MM.1S (cell line): Measurements from ENCODE around the gene TSPAN10.

Source experiments
- DNase-seq: peaks from one replicate; pipeline ENCODE4 v3.0.0-alpha.2; 2015
- H2AFZ ChIP-seq: fragments of 300-600 bp; sonication (generic); 2 replicates; pipeline ENCODE4 v1.6.0; 2016; ENCODE audit warnings: antibody characterized with exemption, low read length
- H3F3A ChIP-seq: fragments of 300-600 bp; sonication (generic); 2 replicates; pipeline ENCODE4 v1.6.1; 2016; ENCODE audit warnings: mild to moderate bottlenecking, antibody characterized with exemption, low read length, moderate library complexity, mixed read lengths; ENCODE audit not compliant: insufficient read depth
- H3K27ac ChIP-seq: fragments of 300-600 bp; sonication (generic); 2 replicates; pipeline ENCODE4 v1.5.1; 2016; ENCODE audit warnings: mild to moderate bottlenecking, low read length
- H3K27me3 ChIP-seq: fragments of 300-600 bp; sonication (generic); replicated peaks from 2 replicates; pipeline ENCODE4 v1.6.0; 2016; ENCODE audit warnings: low read length; ENCODE audit not compliant: insufficient read depth
- H3K36me3 ChIP-seq: fragments of 300-600 bp; sonication (generic); replicated peaks from 2 replicates; pipeline ENCODE4 v1.6.1; 2016; ENCODE audit warnings: mild to moderate bottlenecking, low read length, mixed read lengths; ENCODE audit not compliant: insufficient read depth
- H3K4me1 ChIP-seq: fragments of 300-600 bp; sonication (generic); 2 replicates; pipeline ENCODE4 v1.6.1; 2016; ENCODE audit warnings: low read length, mixed read lengths
- H3K4me2 ChIP-seq: fragments of 300-600 bp; sonication (generic); 2 replicates; pipeline ENCODE4 v1.6.0; 2016; ENCODE audit warnings: low read depth, low read length
- H3K4me3 ChIP-seq: fragments of 300-600 bp; sonication (generic); 2 replicates; pipeline ENCODE4 v1.5.1; 2016; ENCODE audit warnings: low read length, mixed read lengths
- H3K79me2 ChIP-seq: fragments of 300-600 bp; sonication (generic); 2 replicates; pipeline ENCODE4 v1.6.1; 2016; ENCODE audit warnings: mixed run types, low read length, mixed read lengths
- H3K9ac ChIP-seq: fragments of 300-600 bp; sonication (generic); 2 replicates; pipeline ENCODE4 v1.6.1; 2016; ENCODE audit warnings: low read length, mixed read lengths
- H3K9me2 ChIP-seq: fragments of 300-600 bp; sonication (generic); replicated peaks from 2 replicates; pipeline ENCODE4 v1.6.1; 2016; ENCODE audit warnings: mild to moderate bottlenecking, low read length, mixed read lengths; ENCODE audit not compliant: insufficient read depth
- H3K9me3 ChIP-seq: fragments of 300-600 bp; sonication (generic); replicated peaks from 2 replicates; pipeline ENCODE4 v1.6.1; 2016; ENCODE audit warnings: mild to moderate bottlenecking, low read length, mixed read lengths; ENCODE audit not compliant: insufficient read depth
- H4K20me1 ChIP-seq: fragments of 300-600 bp; sonication (generic); 2 replicates; pipeline ENCODE4 v1.6.1; 2016; ENCODE audit warnings: mild to moderate bottlenecking, low read length, moderate library complexity, mixed read lengths; ENCODE audit not compliant: insufficient read depth
- EZH2 ChIP-seq: fragments of 300-600 bp; sonication (generic); optimal IDR thresholded peaks from 2 replicates; pipeline ENCODE3; 2017; ENCODE audit warnings: low read depth, mild to moderate bottlenecking, antibody characterized with exemption, low read length, mixed read lengths
- EZH2phosphoT487 ChIP-seq: fragments of 300-600 bp; sonication (generic); IDR thresholded peaks from 2 replicates; pipeline ENCODE4 v1.6.1; 2018; ENCODE audit warnings: antibody characterized with exemption, low read length
- TF ChIP-seq, protein P1 (sequence below): fragments of 300-600 bp; sonication (generic); IDR thresholded peaks from 2 replicates; pipeline ENCODE4 v1.5.1; 2016; ENCODE audit warnings: antibody characterized with exemption, low read length, mixed read lengths

The TSPAN10 gene

GRCh38 chr17:81608605-81609004 is 28.4 kb upstream of the TSPAN10 start:
- Histone ChIP-seq H4K20me1 (0 out of 2 replicates have a peak, but pooled peaks cover 4% of the 10 kb centered on the region), H3K4me1 (no peaks in the 10 kb centered on the region), H3K4me3 (no peak overlapping the region), H3K36me3 (peaks cover 45% of the 10 kb centered on the region), H3F3A (no peaks in the 10 kb centered on the region), H3K27ac (no peak overlapping the region), H3K9me2 (no peaks in the 10 kb centered on the region), H3K9ac (no peak overlapping the region), H3K79me2 (peaks cover 74% of the 10 kb centered on the region), H3K9me3 (no peaks in the 10 kb centered on the region), H3K27me3 (no peaks in the 10 kb centered on the region), H3K4me2 (no peak overlapping the region), H2AFZ (no peak overlapping the region)
- DNase-seq = no peak
- no peak for TF ChIP-seq EZH2phosphoT487
- no peak for TF ChIP-seq EZH2
- TF ChIP-seq, protein P1, sequence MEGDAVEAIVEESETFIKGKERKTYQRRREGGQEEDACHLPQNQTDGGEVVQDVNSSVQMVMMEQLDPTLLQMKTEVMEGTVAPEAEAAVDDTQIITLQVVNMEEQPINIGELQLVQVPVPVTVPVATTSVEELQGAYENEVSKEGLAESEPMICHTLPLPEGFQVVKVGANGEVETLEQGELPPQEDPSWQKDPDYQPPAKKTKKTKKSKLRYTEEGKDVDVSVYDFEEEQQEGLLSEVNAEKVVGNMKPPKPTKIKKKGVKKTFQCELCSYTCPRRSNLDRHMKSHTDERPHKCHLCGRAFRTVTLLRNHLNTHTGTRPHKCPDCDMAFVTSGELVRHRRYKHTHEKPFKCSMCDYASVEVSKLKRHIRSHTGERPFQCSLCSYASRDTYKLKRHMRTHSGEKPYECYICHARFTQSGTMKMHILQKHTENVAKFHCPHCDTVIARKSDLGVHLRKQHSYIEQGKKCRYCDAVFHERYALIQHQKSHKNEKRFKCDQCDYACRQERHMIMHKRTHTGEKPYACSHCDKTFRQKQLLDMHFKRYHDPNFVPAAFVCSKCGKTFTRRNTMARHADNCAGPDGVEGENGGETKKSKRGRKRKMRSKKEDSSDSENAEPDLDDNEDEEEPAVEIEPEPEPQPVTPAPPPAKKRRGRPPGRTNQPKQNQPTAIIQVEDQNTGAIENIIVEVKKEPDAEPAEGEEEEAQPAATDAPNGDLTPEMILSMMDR = no peak

DNA sequence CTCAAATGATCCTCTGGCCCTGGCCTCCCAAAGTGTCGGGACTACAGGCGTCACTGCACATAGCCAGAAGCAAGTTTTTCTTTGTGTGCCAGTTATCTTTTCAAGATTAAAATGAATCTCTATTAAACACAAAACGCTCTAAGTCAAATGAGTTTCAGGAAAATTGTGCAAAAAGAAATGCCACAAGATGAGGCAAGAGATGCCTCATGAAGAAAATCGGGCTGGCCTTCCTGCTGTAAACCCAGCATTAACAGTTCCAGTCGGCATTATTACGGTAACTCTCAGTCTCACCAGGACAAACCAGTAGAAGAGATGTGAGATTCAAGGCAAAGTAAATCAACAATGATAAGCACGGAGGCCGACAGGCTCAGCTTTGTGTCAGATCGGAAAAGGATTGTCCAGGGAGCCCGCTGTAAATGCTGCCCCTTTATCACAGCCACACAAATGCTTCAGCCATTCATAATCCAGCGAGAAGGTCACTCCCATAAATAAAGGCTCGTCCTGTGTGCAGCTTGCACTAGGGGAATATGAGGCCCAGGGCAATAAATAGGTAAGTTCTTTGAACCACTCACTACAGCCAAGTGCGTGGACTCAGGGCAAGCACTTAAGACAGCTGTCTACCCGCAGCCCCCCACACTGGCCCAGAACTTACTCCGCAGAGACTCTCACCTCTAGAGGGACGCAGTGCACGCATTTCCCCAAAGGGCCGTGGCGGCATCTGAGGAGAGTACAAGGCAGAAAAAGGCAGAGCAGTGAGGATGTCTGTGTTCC is 27.3 kb upstream of the TSPAN10 start:
- Histone ChIP-seq H3K9ac (no peak overlapping the region), H3K4me3 (no peak overlapping the region), H3K27ac (no peak overlapping the region), H3K9me3 (no peaks in the 10 kb centered on the region), H3K36me3 (peaks cover 36% of the 10 kb centered on the region; the same call in 1 of the 2 replicates), H4K20me1 (0 out of 2 replicates have a peak, but pooled peaks cover 4% of the 10 kb centered on the region), H2AFZ (no peak overlapping the region), H3K4me1 (no peaks in the 10 kb centered on the region), H3K79me2 (peaks cover 74% of the 10 kb centered on the region), H3K4me2 (no peak overlapping the region), H3F3A (no peaks in the 10 kb centered on the region), H3K9me2 (no peaks in the 10 kb centered on the region), H3K27me3 (no peaks in the 10 kb centered on the region)
- TF ChIP-seq EZH2phosphoT487 = no peak
- no peak for TF ChIP-seq EZH2
- TF ChIP-seq, protein P1 = no peak
- no peak for DNase-seq

- Histone ChIP-seq H3K36me3 (peaks cover 30% of the 10 kb centered on the region), H3F3A (no peaks in the 10 kb centered on the region; the same call in 1 of the 2 replicates), H3K4me2 (no peak overlapping the region), H3K27me3 (no peaks in the 10 kb centered on the region), H3K9ac (no peak overlapping the region), H4K20me1 (peaks cover 17% of the 10 kb centered on the region; the same call in 1 of the 2 replicates), H3K4me3 (no peak overlapping the region), H3K9me3 (no peaks in the 10 kb centered on the region), H3K9me2 (no peaks in the 10 kb centered on the region), H2AFZ (no peak overlapping the region), H3K79me2 (peaks cover 84% of the 10 kb centered on the region), H3K27ac (no peak overlapping the region), H3K4me1 (no peaks in the 10 kb centered on the region)
- TF ChIP-seq, protein P1 = no peak
- TF ChIP-seq EZH2 (no peak), EZH2phosphoT487 (no peak)
- no peak for DNase-seq
These were observed 24.6 kb upstream of the TSPAN10 start for GRCh38 chr17:81612172-81612970.
